Lung (tissue), 12 donors: Measurements from ENCODE around the gene PDGFD. TPM values are rescaled to one million over a fixed set of nuclear protein-coding genes. Genes with fewer than 3 reads are reported as not detected.

Experiments used
- ATAC-seq: fragments of 200-7000 bp; cut with Tn5 transposase; one replicate; pipeline ENCODE4 v1.9.1; 2020; ENCODE audit warnings: moderate number of reproducible peaks; ENCODE audit not compliant: insufficient read depth, low FRiP score
- DNase-seq, 3 donors: peaks; one replicate each; pipeline ENCODE4 v3.0.0-alpha.2; 2013 to 2017
- H3K27ac ChIP-seq, 2 donors: one replicate each; pipeline ENCODE4 v1.5.1; 2013; ENCODE audit warnings: mild to moderate bottlenecking in 2 of 2, moderate library complexity in 2 of 2, control low read depth in 1 of 2, inconsistent platforms in 1 of 2, low read depth in 1 of 2, low read length in 1 of 2
- H3K27me3 ChIP-seq, 3 donors: one replicate each; pipeline ENCODE4 v1.5.1; 2013; ENCODE audit warnings: low read length in 2 of 3; ENCODE audit not compliant: control insufficient read depth in 3 of 3, insufficient read depth in 3 of 3
- H3K36me3 ChIP-seq, 4 donors: one replicate each; pipeline ENCODE4 v1.5.1; 2013; ENCODE audit warnings: low read length in 4 of 4, mild to moderate bottlenecking in 1 of 4, moderate library complexity in 1 of 4; ENCODE audit not compliant: control insufficient read depth in 4 of 4, insufficient read depth in 4 of 4
- H3K4me1 ChIP-seq, 5 donors: one replicate each; pipeline ENCODE4 v1.5.1; 2013; ENCODE audit warnings: low read length in 5 of 5, mild to moderate bottlenecking in 2 of 5, moderate library complexity in 1 of 5; ENCODE audit not compliant: control insufficient read depth in 5 of 5, insufficient read depth in 5 of 5
- H3K4me3 ChIP-seq: one replicate; pipeline ENCODE4 v1.5.1; 2013; ENCODE audit warnings: mild to moderate bottlenecking, control low read depth, moderate library complexity
- H3K9ac ChIP-seq, 2 donors: one replicate each; pipeline ENCODE4 v1.5.1; 2013; ENCODE audit warnings: low read length in 2 of 2, control low read depth in 1 of 2; ENCODE audit not compliant: insufficient read depth in 1 of 2
- H3K9me3 ChIP-seq, 4 donors: one replicate each; pipeline ENCODE4 v1.5.1; 2013; ENCODE audit warnings: low read length in 3 of 4, mild to moderate bottlenecking in 1 of 4, moderate library complexity in 1 of 4; ENCODE audit not compliant: control insufficient read depth in 4 of 4, insufficient read depth in 3 of 4
- WGBS, 2 donors: extraction: QIAGEN DNeasy Blood & Tissue Kit; methylation state at CpG; one replicate each; pipeline ENCODE4 v1.1.7; 2013; 5-methylcytosine and 5-hydroxymethylcytosine counted together
- polyA plus RNA-seq, 2 donors: library from polyadenylated mRNA; stranded (reverse); fragments of 200-250 nt; gene quantifications; one replicate each; pipeline ENCODE4 v1.2.1, GENCODE V29; 2013
- total RNA-seq, 2 donors: library from RNA; depleted of rRNA in 1 of 2; stranded (reverse); fragments of >200 nt in 1 of 2; gene quantifications; one replicate each; pipeline ENCODE4 v1.2.1, GENCODE V29; 2014 to 2021
- TF ChIP-seq, protein P1 (sequence below): IDR thresholded peaks from 2 replicates; pipeline ENCODE4 v1.5.1; 2012; ENCODE audit warnings: mild to moderate bottlenecking; ENCODE audit errors: control extremely low read depth, extremely low read depth
- donor health status: control.
- donor health status: control.
- donor health status: Bipolar disorder and iron deficiency.
- donor health status: healthy.
- donor health status: DM: yes; HTN: yes; CAD: no.

The PDGFD gene
- total and polyA plus RNA-seq, 4 donors = 0.71 to 10.6 (median 1.4) TPM

DNA sequence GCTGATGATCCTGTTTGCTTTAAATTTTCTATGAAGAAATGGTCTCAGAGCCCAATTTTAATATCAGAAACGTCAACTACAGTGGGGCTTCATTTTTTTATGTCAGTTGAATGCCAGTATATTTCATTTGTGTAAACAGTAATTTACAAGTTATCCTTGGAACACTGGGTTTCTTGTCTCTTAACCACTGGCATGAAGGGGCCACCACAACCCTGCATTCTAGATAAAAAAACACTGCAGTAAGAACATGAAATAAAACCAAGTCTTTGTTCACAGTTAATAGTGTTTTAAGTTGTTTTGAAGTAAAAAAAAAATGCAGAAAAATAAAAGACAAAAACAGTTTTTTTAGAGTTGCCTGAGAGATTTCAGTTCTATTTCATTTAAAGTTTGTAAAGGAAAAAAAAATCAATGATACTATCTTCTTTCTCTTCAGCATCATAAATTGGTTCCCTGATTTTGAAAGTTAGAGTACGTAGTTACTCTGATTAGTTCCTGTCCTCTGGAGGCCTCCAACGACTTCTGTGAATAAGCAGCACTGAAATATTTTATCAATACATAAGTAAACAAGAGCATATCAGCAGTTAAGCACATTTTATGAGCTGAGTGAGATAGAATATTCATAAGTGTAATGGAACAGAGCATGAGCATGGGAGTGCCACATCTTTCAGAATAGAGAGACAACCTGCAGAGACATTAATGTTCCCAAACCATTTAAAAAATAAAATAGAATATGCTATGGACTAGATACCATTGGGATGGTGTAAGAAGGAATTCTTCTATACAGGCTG lies 135.3 kb downstream of the PDGFD start:
- Histone ChIP-seq H3K36me3 (no peaks in the 10 kb centered on the region), H3K9me3 (no peaks in the 10 kb centered on the region), H3K9ac (no peak overlapping the region), H3K27ac (no peak overlapping the region), H3K27me3 (no peaks in the 10 kb centered on the region), H3K4me3 (no peak overlapping the region), H3K4me1 (peaks cover 0 to under 1% (median 0%) of the 10 kb centered on the region in 5 donors)
- ATAC-seq (no peak), DNase-seq (no peak)
- WGBS, 2 donors = 65 to 76% methylated on average over 3 of the region's 3 CpGs
- TF ChIP-seq, protein P1, sequence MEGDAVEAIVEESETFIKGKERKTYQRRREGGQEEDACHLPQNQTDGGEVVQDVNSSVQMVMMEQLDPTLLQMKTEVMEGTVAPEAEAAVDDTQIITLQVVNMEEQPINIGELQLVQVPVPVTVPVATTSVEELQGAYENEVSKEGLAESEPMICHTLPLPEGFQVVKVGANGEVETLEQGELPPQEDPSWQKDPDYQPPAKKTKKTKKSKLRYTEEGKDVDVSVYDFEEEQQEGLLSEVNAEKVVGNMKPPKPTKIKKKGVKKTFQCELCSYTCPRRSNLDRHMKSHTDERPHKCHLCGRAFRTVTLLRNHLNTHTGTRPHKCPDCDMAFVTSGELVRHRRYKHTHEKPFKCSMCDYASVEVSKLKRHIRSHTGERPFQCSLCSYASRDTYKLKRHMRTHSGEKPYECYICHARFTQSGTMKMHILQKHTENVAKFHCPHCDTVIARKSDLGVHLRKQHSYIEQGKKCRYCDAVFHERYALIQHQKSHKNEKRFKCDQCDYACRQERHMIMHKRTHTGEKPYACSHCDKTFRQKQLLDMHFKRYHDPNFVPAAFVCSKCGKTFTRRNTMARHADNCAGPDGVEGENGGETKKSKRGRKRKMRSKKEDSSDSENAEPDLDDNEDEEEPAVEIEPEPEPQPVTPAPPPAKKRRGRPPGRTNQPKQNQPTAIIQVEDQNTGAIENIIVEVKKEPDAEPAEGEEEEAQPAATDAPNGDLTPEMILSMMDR = no peak

DNA sequence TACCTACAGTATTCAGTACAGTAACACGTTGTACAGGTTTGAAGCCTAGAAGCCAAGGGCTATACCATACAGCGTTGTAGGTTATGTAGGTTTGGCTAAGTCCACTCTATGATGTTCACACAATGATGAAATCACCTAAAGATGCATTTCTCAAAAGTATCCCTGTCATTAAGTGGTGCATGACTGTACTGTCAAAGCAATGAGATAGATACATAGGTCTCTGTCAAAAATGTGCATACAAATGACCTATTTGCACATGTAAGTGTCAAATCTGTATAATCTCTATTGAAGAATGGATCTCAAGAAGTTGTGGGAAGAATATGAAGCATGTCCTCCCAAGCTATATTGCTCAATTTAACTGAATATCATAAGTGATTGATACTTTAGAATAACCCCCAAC lies 139.4 kb downstream of the PDGFD start:
- no peak for ATAC-seq
- WGBS, 2 donors = 91 to 93% methylated on average over 2 of the region's 2 CpGs

DNA sequence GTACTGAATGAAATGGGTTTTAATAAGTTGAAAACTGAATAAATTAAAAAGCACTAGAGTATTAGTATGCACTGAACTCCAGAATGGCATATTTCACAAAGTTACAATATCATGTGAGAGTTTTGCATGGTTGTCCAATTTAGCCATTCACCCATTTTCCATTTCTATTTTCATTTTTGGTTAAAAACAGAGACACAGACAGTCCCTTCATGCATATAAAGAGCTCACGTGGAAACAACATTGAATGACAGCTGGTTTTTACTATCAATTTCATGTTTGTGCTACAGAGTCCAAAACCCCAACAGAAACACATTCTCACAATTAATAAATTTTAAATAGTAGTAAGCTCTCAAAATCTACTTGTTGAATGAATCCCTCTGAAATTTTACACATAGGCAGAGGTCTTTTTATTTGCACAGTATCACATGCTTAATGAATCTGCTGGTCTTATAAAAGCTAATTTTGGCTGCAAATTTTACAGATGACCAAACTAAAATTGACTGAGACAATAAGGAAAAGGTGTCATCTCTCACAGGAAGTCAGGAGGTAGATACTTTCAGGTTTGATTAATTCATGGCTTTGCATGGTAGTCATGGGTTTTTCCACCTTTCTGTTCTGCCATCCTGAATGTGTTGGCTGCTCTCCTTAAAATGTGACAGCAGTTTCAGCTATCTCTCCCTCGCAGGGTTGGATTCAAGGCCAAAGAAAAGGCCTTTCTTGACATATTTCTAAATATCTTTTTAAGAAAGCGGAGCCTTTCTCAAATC lies 148.1 kb downstream of the PDGFD start:
- H3K27me3 ChIP-seq = no peaks in the 10 kb centered on the region
- DNase-seq (no peak), ATAC-seq (no peak)
- no peaks in the 10 kb centered on the region for H3K4me1 ChIP-seq
- 86 to 88% methylated on average over 3 of the region's 3 CpGs for WGBS, 2 donors
- no peak overlapping the region for H3K4me3 ChIP-seq
- no peaks in the 10 kb centered on the region for H3K36me3 ChIP-seq
- TF ChIP-seq, protein P1 = no peak
- no peak overlapping the region for H3K27ac ChIP-seq
- no peaks in the 10 kb centered on the region for H3K9me3 ChIP-seq
- no peak overlapping the region for H3K9ac ChIP-seq

More for the DNA sequence above, 139.4 kb downstream of the PDGFD start:
- TF ChIP-seq, protein P1 = no peak
- Histone ChIP-seq H3K36me3 (no peaks in the 10 kb centered on the region), H3K9me3 (no peaks in the 10 kb centered on the region), H3K27me3 (no peaks in the 10 kb centered on the region), H3K4me1 (no peaks in the 10 kb centered on the region), H3K27ac (no peak overlapping the region), H3K4me3 (no peak overlapping the region), H3K9ac (no peak overlapping the region)
- DNase-seq = no peak
